Stomach (tissue), 4 donors: ENCODE measurements around the gene TEPSIN.

ENCODE experiments used
- EP300 ChIP-seq: sonication (generic); formaldehyde crosslinking; IDR thresholded peaks from one replicate; pipeline ENCODE4 v1.6.1; 2017; ENCODE audit warnings: antibody characterized with exemption
- POLR2A ChIP-seq, 4 donors: fragments of 450-650 bp; IDR thresholded peaks; one replicate each; pipeline ENCODE4 v1.6.1; 2016; ENCODE audit warnings: antibody characterized with exemption in 4 of 4, control low read depth in 2 of 4, mild to moderate bottlenecking in 1 of 4, moderate library complexity in 1 of 4
- POLR2AphosphoS5 ChIP-seq, 3 donors: sonication (generic); formaldehyde crosslinking; IDR thresholded peaks; one replicate each; pipeline ENCODE4 v1.6.1; 2016; ENCODE audit warnings: antibody characterized with exemption in 3 of 3
- TF ChIP-seq, protein P1 (sequence below), 7 experiments: fragments of 450-650 bp in 4 of 7; fragments of 200-600 bp in 3 of 7; sonication (generic) in 3 of 7; IDR thresholded peaks; one replicate each; pipeline ENCODE4 v1.5.1; 2016 to 2019; ENCODE audit warnings: antibody characterized with exemption in 7 of 7, control low read depth in 2 of 7, mild to moderate bottlenecking in 1 of 7

DNA sequence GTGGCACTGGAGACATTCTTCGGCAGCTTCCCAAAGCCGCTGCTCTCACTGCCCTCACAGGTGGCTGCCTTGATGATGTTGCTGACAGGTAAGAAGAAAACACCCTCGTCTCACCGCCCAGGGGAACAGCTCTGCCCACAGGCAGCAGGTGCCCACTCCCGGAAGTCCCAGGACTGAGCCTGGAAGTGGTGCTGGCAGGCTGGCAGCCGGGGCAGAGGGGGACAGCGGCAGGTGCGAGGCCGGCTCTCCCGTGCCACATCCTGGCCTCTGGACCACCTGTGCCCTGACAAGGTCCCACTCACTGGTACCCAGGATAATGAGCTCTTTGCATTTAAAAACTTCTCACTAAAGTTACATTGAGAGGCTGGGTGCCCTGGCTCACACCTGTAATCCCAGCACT, 36.5 kb downstream of the TEPSIN start:
- TF ChIP-seq, protein P1, sequence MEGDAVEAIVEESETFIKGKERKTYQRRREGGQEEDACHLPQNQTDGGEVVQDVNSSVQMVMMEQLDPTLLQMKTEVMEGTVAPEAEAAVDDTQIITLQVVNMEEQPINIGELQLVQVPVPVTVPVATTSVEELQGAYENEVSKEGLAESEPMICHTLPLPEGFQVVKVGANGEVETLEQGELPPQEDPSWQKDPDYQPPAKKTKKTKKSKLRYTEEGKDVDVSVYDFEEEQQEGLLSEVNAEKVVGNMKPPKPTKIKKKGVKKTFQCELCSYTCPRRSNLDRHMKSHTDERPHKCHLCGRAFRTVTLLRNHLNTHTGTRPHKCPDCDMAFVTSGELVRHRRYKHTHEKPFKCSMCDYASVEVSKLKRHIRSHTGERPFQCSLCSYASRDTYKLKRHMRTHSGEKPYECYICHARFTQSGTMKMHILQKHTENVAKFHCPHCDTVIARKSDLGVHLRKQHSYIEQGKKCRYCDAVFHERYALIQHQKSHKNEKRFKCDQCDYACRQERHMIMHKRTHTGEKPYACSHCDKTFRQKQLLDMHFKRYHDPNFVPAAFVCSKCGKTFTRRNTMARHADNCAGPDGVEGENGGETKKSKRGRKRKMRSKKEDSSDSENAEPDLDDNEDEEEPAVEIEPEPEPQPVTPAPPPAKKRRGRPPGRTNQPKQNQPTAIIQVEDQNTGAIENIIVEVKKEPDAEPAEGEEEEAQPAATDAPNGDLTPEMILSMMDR (IDR thresholded peaks at IDR 0.05) = no peak
- TF ChIP-seq POLR2AphosphoS5 (IDR thresholded peaks at IDR 0.05) (no peak), EP300 (no peak), POLR2A (IDR thresholded peaks at IDR 0.05) (no peak)
